Activated T-cell treated with anti-CD3 and anti-CD28 coated beads for 4 hours (primary cell): ENCODE data around the gene MOCS1.

Experiments
- DNase-seq: peaks from one replicate; pipeline ENCODE4 v3.0.0-alpha.2; 2020

The MOCS1 gene

GRCh38 chr6:39901670-39902069 is 32.6 kb downstream of the MOCS1 start:
- DNase-seq = no peak

DNA sequence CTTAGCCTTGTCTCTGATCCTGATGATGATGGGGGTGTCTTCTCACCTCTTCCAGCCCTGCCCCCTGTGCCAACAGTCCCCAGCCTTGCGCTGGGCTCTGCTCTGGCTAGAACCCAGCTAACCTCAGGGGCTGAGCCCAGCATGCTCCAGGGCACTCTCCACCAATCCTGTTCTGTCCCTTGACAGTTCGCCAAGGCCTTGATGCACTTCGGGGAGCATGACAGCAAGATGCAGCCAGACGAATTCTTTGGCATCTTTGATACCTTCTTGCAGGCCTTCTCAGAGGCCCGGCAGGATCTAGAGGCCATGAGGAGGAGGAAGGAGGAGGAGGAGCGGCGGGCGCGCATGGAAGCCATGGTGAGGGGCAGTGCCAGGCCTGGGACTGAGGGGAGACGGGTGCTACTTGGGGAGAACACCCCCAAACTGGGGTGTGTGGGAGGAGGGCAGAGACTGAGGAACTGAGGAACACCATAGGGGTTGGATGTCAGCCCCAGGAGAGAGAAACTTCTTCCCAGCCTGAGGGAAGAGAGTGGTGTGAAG is 33.1 kb downstream of the MOCS1 start:
- no peak for DNase-seq

- no peak for DNase-seq
These were observed 34.5 kb downstream of the MOCS1 start for GRCh38 chr6:39899554-39900295.

GRCh38 chr6:39898625-39899024 is 35.6 kb downstream of the MOCS1 start:
- DNase-seq = no peak

GRCh38 chr6:39897698-39898097 is 36.6 kb downstream of the MOCS1 start:
- DNase-seq = no peak

GRCh38 chr6:39896701-39897100 is 37.6 kb downstream of the MOCS1 start:
- no peak for DNase-seq

- DNase-seq = no peak
These were observed 41.0 kb downstream of the MOCS1 start for GRCh38 chr6:39893286-39893685.

- no peak for DNase-seq
These were observed 41.7 kb downstream of the MOCS1 start for GRCh38 chr6:39892490-39893129.

DNA sequence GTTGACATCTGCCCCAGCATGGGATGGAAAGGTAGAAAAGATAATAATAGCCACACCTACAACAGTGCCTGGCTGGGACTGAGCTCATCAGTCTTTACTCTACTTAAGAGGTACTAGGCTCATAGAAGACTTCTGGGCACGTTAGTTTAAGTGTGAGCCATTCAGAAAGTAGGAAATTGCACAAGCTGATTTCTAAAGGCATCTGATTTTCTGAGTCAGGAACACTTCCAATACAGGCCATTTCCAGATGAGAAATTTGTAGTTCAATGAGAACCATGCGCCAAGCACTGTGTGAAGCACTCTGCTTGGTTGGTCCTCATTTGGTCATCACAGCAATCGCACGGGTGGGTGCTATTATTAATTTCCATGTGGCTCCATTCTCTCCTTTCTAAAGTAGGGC is 42.3 kb downstream of the MOCS1 start:
- DNase-seq = no peak

DNA sequence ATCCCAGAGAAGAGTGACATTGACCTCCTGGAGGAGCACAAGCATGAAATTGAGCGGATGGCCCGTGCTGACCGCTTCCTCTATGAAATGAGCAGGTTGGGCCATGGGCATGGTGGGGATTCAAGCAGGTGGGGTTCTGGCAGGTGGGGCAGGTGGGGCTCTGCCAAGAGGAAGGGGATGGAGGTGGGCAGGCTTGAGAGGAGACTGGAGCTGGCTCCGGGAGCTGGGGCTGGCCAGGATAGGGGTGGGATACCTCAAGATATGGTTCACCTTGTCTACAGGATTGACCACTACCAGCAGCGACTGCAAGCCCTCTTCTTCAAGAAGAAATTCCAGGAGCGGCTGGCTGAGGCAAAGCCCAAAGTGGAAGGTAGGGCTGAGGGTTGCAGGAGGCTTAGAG is 42.9 kb downstream of the MOCS1 start:
- no peak for DNase-seq

DNA sequence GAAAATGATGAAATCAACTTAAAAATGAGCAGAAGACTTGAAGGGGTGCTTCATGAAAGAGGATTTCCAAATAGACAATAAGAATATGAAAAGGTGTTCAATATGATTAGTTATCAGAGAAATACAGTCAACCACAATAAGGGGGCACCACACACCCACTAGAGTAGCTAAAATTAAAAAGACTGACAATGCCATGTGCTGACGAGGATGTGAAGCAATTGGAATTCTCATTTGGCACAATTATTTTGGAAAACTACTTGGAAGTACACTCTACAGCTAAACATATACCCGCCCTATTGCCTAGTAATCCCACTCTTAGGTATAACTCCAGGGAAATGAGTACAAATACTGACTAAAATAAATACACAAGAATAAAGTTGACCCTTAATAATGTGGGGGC is 45.0 kb downstream of the MOCS1 start:
- DNase-seq = no peak

- no peak for DNase-seq
These were observed 46.4 kb downstream of the MOCS1 start for GRCh38 chr6:39887692-39888450.

DNA sequence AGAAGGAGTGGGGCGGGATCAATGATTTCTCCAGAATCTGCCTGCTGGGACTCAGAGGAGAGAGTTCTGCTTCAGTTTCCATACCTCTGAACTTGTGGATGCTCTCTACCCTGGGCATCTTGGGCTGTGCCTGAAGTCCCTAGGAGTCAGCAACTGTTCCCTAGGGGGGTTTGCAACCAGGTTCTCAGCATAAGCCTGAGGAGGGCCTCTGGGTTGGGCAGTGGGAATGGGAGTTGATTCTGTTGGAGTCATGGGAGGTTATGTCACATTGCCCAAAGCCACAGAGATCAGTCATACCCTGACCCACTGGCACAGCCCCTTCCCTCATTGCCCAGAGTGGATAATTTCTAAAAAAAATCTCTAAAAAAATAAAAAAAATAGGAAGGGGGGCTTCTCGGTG is 47.4 kb downstream of the MOCS1 start:
- no peak for DNase-seq

DNA sequence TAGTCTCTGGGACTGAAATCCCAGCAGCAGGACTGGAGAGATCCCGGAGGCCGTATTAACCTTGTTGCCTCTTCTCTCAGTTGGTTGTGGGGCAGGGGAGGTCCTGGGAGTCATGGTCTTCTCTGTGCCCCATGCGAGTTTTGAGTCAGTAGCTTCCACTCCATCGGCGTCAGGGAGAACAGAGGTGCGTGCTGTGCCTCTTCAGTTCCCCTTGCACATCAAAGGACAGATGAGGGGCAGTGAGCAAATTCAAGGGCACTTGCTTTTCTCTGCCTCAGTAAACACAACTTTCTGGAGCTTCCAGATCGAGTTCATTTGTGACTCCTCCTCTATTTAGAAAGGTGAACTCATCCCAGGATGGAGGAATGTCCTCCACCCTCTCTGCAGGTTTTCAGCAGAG is 48.6 kb downstream of the MOCS1 start:
- DNase-seq = no peak

DNA sequence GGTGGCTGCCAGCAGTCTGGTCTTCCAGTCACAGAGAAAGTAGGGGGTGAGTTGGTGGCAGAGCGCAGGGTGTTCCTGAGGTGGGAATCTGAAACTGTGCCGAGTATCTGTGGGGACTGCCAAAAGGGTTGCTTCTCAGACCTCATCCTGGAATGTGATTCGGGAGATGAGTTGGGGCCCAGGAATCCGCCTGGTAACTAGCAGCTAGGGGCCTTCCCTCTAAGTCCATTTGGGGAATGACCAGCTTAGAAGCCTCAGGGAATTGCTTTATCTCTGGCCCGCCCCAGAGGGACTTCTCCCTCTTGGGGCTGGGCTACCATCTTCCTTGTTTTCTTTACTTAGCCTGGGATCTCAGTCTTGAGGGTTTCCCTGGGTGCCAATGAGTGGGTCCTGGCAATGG is 49.6 kb downstream of the MOCS1 start:
- no peak for DNase-seq

GRCh38 chr6:39882531-39882899 is 51.7 kb downstream of the MOCS1 start:
- no peak for DNase-seq

DNA sequence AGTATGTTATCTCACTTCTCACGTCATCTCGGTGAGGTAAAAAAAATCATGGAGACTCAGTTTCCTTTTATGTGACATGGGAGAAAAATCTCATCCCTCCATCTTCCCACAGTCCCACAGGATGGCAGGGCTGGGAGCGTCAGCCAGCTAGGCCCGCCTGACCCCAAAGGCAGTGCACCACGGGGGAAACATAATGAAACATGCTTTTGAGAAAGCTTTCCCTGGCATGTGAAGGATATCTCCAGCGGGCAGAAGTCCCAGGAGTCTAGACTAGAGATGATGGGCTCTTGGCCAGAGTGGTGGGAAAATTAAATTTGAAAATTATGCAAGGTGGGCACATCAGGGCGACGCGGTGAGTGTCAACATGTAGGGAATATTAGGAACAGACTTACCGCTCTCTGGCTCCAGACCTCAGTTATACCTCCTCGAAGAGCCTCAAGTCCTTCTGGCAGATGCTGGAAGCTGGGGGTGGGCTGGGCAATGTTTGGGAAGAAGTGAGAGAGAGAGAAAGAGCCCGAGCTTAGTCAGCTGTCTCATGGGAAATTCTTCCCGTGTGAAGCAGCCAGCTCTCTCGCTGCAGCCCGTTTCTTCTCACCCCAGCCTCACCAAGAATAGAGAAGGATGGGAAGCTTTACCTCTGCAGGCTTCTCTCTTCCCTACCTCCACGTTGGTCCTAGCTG is 52.3 kb downstream of the MOCS1 start:
- no peak for DNase-seq

DNA sequence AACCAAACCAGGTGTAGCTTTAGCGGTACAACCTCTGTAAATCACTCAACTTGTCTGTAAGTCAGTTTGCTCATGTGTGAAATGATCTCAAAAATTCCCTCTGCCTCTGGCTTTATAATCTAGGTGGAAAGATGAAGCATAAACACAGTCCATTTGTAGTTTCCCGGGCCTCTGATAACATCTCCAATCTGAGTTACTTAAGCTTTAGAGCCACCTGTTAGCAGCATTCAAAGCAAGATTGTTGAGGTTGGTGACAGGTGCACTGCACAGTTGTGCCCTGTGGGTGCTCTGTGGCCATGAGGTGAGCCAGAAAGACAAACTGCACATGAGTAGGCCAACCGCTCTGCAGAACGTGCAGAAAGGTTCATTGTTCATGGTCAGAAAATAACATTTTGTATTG is 53.7 kb downstream of the MOCS1 start:
- no peak for DNase-seq

DNA sequence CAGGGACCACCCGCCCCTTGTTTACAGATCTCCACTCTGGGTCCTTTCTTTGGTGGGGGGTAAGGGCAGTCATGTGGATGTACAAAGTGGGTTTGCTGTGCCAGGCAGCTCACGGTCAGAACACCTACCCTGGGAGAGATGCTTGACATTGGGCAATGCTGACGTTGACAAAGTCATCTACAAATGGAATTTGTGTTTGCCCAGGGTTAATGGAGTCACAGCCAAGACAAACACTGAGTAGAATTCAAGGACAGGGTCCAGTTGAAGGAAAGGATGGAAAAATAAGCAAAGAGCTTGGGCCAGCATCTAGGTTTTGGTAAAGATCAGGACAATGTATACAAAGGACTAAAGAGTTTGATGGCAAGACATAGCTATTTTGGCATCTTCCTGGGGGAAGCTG is 54.7 kb downstream of the MOCS1 start:
- DNase-seq = no peak

DNA sequence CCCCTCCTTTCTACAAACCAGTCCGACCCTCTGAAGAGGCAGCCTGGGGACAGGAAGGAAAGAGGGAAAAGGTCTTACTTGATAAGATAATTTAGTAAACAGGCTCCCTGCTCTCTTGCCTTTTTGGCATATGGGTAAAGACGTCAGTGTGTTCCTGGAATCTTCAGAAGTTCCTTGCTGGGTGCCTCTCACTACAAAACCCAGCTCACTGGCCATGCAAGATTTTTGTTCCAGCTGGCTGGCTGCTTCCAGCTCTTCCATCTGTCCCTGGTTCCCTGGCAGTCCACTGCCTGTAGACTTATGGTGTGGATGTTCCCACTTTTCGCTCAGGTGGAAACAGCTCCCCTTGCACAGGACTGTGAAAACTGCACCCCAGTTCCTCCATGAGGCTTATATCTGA is 57.4 kb downstream of the MOCS1 start:
- no peak for DNase-seq

GRCh38 chr6:39876111-39876510 is 58.2 kb downstream of the MOCS1 start:
- DNase-seq = no peak

GRCh38 chr6:39873439-39873838 is 60.8 kb downstream of the MOCS1 start:
- DNase-seq = no peak

GRCh38 chr6:39870950-39871349 is 63.3 kb downstream of the MOCS1 start:
- DNase-seq = no peak
